Measurements from ENCODE around the gene GBGT1.

The GBGT1 gene

GRCh38 chr9:133161547-133161950 lies 2.2 kb downstream of the GBGT1 start:
- Histone ChIP-seq H3K27ac (no peak overlapping the region), H3K4me1 (peaks cover 0 to 16% (median 14%) of the 10 kb centered on the region in 4 donors), H3K4me3 (no peak overlapping the region), H3K9me3 (no peaks in the 10 kb centered on the region), H3K27me3 (peaks cover 0 to 25% of the 10 kb centered on the region in 2 donors), H3K36me3 (peaks cover 0 to 9% (median 0%) of the 10 kb centered on the region in 3 donors)
- peak in 1 of 2 donors; percentile 62 for DNase-seq
- no peak for TF ChIP-seq CTCF (IDR thresholded peaks at IDR 0.05)
- intact Hi-C loops (cut with DNase I; ENCODE audit: low total_unique reads), result no loop called here

- Histone ChIP-seq H3K36me3 (peaks cover 0 to 12% (median 0%) of the 10 kb centered on the region in 3 donors), H3K4me3 (no peak overlapping the region), H3K4me1 (peaks cover 0 to 16% (median 14%) of the 10 kb centered on the region in 4 donors), H3K27ac (peak overlapping the region; percentile 36 to 43), H3K9me3 (no peaks in the 10 kb centered on the region), H3K27me3 (peaks cover 0 to 23% of the 10 kb centered on the region in 2 donors)
- intact Hi-C loops (cut with DNase I; ENCODE audit: low total_unique reads), result no loop called here
- DNase-seq, result peak; percentile 85 to 88
- peak; percentile 73 to 79 for TF ChIP-seq CTCF (IDR thresholded peaks at IDR 0.05)
These were observed 2.8 kb downstream of the GBGT1 start for GRCh38 chr9:133160742-133161546.

GRCh38 chr9:133158695-133159094 lies 5.0 kb downstream of the GBGT1 start:
- DNase-seq, result no peak
- peaks cover 0 to 23% (median 0%) of the 10 kb centered on the region in 3 donors for H3K36me3 ChIP-seq

GRCh38 chr9:133155156-133155555 lies 8.6 kb downstream of the GBGT1 start:
- Histone ChIP-seq H3K9me3 (no peaks in the 10 kb centered on the region), H3K27ac (no peak overlapping the region), H3K4me3 (no peak overlapping the region), H3K36me3 (peaks cover 0 to 23% (median 0%) of the 10 kb centered on the region in 3 donors), H3K4me1 (no peaks in the 10 kb centered on the region), H3K27me3 (no peaks in the 10 kb centered on the region)
- no peak for TF ChIP-seq CTCF (IDR thresholded peaks at IDR 0.05)
- intact Hi-C loops (cut with DNase I; ENCODE audit: low total_unique reads), result no loop called here
- no peak for DNase-seq

More at GRCh38 chr9:133158695-133159094, 5.0 kb downstream of the GBGT1 start:
- Histone ChIP-seq H3K4me1 (peaks cover 0 to 11% (median 10%) of the 10 kb centered on the region in 4 donors), H3K9me3 (no peaks in the 10 kb centered on the region), H3K4me3 (no peak overlapping the region), H3K27ac (no peak overlapping the region), H3K27me3 (peaks cover 0 to 15% of the 10 kb centered on the region in 2 donors)
- intact Hi-C loops (cut with DNase I; ENCODE audit: low total_unique reads), result no loop called here
- TF ChIP-seq CTCF (IDR thresholded peaks at IDR 0.05), result no peak

GRCh38 chr9:133154097-133154989 lies 9.4 kb downstream of the GBGT1 start:
- no peak for DNase-seq
- TF ChIP-seq CTCF (IDR thresholded peaks at IDR 0.05), result no peak
- no peaks in the 10 kb centered on the region for H3K27me3 ChIP-seq

More at GRCh38 chr9:133154097-133154989, 9.4 kb downstream of the GBGT1 start:
- Histone ChIP-seq H3K4me3 (no peak overlapping the region), H3K36me3 (peaks cover 0 to 18% (median 0%) of the 10 kb centered on the region in 3 donors), H3K9me3 (no peaks in the 10 kb centered on the region), H3K27ac (no peak overlapping the region), H3K4me1 (peaks cover 0 to 5% (median 2%) of the 10 kb centered on the region in 4 donors)
- intact Hi-C loops (cut with DNase I; ENCODE audit: low total_unique reads), result no loop called here

Data from tibial artery (tissue), 4 donors.